Activated CD8-positive, alpha-beta memory T cell treated with anti-CD3 and anti-CD28 coated beads for 24 hours (primary cell): ENCODE data around the gene MMS22L.
"Not testable (repeated sequence)": the region's sequence is repeated elsewhere in the genome, so short reads cannot be mapped to it uniquely, and the experiment has no call there.

Experiments used
- DNase-seq: peaks from one replicate; pipeline ENCODE4 v3.0.0-alpha.2; 2020

Gene MMS22L

DNA sequence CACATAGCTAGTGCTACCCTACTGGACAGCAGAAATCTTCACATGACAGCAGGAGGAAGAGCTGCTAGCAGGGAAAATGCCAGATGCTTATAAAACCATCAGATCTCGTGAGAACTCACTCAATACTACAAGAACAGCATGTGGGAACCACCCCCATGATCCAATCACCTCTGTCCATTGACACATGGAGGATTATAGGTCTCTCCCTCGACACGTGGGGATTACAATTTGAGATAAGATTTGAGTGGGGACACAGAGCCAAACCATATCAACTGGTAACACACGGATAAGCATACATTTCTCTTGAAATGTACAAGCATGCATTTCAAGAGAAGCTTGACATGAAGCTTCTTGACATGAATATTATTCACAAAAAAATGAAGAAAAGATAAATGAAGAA, 64.1 kb downstream of the MMS22L start:
- DNase-seq: no peak

DNA sequence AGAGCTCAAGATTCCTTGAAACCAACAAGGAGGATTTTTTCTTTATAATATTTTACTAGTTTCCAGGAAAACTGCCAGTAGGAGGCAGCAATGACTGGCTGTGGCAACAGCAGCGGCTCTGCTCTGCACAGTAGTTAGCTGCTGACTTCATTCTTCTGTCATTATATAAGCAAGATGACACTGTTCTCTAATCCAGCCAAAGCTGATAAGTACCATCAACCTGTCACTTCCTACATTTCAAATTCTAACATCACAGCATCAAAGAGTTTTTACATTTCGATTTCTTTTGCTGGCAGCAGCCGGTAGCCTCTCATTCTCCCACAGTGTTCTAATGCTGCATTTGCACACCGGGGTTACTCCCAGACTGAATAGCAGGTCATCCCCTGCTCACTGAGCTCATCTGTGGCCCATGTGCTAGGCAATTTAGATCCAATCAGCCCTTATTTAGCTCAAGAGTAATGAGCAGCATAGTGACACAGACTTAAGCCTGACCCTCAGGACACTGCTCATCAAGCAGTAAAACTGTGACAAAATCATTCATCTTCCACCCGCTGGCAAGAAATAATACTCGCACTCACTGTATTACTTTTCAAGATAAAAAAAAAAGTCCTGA, 67.8 kb downstream of the MMS22L start:
- DNase-seq: no peak

DNA sequence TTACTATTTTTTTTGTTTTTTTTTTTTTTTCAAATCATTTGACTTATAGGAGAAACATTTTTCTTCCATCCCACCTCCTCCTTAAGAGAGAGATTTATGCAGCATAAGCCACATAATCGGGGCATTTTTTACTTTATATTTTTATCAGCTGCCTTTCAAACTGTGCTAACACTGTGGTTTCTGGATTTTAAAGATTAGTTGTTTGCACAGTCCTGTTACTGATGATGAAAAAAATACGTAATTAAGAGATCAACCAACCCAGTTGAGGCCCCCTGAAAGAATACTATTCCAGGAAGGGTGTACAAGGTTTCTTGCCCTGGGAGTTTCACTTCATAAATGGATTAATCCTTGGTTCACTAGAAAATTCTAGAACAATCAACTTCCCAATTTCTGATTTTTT, 68.3 kb downstream of the MMS22L start:
- DNase-seq: no peak

DNA sequence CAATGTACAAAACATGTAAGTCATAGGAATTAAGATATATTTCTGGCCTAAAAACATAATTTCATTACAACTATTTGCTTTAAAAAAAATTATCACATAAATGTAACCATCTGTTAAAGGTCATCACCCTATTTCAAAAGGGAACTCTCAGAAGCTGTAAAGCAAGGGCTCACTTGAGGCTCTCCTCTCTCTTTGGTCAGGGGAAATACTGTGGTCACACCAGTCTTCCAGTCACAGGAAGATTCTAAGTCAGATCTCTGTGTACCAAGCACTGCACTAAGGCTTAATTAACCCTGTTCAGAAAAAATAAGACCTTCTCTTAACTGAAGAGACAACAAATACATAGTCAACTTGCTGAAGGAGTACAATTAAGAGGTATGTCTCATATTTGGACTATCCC, 75.6 kb downstream of the MMS22L start:
- no peak for DNase-seq

DNA sequence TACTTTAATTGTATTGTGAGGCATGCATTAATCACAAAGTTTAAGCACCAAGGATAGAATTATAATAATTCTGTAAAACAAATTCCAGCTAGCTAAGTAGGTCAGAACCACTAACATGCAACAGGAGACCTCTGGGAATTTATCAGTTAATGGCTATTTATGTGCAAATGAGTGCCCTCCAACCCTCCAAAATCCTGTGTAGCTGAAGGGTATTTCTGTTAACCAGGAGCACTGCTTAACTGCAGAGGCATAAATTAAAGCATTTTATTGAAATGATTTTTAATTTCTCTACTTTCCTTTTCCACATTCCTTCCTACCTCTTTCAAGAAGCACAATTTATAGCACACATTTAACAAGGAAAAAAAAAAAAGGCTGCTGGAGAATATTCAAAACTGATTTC, 77.0 kb downstream of the MMS22L start:
- no peak for DNase-seq

DNA sequence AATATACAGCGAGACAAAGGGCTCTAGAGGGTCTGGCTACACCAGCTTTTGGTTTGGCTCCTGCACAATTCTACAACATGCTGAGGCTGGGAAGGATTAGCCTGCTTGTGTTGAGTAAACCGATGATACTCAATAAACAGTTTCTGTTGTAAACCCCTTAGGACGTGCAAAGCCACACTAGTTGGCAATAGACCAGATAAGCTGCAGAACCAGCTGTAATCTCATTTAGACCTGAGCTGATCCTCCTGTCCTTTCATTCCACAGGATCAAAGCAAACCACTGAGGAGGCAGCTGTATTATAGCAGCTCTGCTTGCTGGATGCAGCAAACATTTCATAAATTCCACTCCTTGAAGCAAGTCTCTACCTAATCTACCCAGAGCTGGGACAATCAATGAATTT, 79.7 kb downstream of the MMS22L start:
- DNase-seq: no peak

DNA sequence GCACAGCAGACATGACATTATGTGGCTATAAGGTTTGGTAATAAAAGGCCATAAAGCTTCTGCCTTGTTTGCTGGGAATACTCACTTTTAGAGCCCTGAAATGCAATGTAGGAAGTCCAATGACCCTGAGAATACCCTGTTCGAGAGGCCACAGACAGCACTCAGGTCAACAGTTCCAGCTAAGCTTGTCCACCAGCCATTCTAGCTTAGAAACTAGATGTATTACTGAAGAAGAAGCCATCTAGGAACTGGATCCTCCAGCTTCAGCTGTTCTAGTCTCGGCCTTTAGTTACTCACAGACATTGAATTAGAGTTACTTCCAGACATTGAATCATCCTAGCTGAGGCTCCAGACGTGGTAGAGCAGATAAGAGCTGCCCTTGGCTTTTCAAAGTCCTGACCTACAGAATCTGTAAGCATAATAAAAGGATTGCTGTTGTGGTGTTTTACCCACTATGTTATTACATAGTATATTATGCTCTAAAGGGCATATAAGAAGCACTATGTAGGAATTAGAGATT, 84.9 kb downstream of the MMS22L start:
- DNase-seq: no peak

DNA sequence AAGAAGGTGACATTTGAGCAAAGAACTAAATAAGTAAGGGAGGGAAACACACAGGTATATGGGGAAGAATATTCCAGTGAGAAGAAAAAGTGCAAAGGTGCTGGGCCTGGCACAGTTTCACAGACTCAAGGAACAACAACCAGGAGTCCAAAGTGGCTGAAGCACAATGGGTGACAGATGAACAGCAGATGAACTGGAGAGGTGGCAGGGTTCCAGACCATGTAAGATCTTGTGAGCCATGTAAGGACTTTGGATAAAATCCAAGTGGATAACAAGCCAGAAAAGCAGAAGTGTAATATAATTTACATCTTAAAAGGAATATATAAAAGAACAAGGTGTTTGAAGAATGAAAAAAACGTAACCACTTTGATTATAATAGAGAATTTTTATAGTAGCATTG, 87.9 kb downstream of the MMS22L start:
- DNase-seq: no peak

DNA sequence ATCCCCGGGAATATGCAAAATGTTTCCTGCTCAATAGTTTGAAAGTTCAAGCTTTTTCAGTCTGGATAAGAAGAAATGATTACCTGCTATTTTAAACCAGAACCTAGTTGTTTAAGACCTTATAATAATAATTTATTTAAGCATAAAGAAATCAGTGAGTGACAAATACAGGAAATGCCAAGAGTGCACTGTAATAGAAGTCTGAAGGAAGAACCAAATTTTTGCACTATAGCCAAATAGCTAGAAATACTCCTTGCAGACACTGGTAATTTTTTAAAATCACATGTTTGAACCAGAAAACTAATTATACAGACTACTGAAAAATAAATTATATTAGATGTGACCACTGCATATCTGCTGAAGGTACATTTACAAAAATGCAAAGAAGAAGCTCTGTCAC, 93.2 kb downstream of the MMS22L start:
- no peak for DNase-seq

DNA sequence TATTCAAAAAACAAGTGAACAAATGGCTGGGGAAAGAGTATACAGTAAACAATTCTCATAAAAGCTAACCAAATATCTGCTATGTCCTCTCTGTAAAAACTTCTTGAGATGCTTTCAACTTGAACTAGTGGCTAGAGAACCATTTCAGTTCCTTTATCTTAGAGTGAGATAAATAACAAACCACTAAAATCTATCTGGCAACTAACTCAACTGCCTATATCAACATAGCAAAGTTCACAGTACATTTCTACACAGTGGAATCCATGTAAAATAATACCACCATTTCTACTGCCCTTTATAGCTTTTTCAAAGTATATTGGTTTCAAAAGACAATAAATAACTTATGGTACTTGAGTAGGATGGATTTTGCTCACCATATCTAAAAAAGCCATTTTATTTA, 95.1 kb downstream of the MMS22L start:
- DNase-seq: no peak

DNA sequence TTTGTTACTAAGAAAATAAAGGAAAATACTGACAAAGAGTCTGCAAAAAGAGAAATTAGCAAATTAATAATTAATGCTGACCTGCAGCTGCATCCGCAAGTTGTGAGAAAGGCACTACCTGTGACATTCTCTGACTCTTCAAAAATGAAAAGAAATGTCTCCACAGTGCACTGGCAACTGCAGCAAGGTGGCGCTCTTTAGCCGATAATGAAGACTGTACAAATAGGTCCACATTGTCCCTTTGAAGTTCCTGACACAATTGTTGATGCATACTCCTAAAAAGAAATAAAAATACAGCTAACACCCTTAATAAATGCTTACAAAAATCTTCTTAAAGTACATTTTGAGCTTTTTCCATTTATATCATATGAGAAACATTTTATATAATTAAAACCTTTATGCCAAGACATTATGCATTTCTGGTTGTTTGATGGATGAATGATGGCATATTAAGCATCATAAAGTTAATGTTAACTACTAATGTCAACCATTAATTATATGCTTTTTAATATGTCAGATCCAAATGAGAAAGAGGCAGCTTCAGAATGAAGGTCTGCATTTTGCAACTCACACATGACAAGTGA, 96.5 kb downstream of the MMS22L start:
- DNase-seq: peak; percentile 76

DNA sequence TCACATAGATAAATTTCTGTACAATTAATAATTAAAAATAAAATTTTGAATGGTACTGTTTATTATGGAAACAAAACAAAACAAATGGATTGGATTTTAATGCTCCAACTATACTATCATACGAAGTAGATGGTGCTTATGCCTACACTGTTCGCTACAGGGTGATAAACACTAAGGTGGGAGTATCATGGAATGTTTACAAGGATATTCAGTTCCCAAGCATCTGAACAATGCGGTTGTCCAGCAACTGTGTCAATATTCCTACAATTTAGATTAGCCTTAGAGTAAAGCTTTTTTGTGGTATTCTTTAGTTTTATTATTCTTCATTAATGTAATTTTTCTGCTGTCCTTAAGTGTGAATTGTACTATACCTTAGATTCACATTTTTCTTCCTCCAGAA, 105.1 kb downstream of the MMS22L start:
- DNase-seq: no peak

DNA sequence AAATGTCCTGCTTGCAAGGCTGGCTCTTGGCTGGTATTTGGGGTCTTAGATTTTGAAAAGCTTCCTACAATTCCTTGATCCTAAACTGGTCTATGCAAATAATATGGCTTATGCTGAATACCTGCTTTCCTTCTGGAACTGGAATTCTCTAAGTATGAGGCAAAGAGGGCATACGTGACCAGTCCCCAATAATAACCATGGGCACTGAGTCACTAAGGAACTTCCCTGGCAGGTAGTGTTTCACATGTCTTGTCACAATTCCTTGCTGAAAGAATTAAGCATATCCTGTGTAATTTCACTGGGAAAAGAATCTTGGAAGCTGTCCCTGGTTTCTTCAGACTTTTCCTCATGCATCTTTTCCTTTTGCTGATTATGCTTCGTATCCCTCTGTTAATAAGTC, 106.5 kb downstream of the MMS22L start:
- no peak for DNase-seq

DNA sequence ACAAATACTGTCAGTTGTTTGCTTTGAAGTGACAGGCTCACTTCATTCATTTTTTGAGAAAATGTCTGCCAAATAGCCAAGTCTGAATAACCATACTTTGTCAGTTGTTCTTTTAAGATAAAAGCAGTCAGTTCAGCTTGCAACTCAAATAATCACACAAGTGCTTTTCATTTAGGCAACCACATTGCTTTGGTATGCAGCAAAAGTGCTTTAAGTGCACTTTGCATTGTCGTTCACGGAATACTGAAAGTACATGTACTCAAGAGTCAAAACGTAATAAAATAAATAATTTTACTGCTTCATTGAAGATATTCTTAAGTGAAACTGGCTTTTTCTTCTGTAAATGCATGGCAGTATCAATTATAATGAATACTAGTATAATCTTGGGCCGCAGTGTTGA, 107.2 kb downstream of the MMS22L start:
- DNase-seq: no peak

DNA sequence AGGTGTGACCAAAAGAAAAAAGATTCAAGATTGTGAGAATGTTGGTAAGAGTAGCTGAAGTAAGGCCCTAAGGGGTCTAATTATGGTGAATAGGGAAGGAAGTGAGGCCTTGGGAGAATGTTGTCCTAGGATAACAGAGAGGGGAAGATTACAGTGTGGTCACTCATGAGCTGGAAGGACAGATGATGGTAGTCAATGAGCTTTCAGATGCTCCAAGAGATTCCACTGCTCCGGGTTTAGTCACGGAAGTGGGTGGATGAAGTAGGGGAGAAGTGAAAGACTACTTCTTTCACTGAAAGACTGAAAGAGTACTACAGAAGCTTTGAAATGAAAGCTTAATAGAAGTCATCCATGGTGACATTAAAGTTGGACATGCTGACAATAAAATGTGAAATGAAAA, 108.5 kb downstream of the MMS22L start:
- DNase-seq: no peak

DNA sequence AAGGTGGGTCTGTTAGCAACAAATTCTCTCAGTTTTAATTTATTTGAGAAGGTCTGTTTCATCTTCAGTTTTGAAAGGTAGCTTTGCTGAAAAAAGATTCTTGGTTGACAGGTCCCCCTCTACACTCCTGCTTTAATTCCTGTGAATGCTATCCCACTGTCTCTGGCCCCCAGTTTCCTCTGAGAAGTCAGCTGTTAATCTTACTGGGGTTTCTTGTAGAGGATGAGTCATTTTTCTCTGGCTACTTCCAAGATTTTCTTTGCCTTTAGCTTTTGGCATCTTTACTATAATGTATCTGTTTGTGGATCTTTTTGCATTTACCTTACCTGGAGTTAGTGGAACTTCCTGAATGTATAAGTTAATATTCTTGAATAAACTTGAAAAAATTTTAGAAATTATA, 122.7 kb downstream of the MMS22L start:
- no peak for DNase-seq

DNA sequence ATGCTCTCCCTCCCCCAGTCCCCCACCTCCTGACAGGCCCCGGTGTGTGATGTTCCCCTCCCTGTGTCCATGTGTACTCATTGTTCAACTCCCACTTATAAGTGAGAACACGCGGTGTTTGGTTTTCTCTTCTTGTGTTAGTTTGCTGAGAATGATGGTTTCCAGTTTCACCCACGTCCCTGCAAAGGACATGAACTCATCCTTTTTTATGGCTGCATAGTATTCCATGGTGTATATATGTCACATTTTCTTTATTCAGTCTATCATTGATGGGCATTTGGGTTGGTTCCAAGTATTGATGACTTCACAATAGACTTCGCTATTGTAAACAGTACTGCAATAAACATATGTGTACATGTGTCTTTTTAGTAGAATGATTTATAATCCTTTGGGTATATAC, 127.6 kb downstream of the MMS22L start:
- DNase-seq: not testable (repeated sequence)

DNA sequence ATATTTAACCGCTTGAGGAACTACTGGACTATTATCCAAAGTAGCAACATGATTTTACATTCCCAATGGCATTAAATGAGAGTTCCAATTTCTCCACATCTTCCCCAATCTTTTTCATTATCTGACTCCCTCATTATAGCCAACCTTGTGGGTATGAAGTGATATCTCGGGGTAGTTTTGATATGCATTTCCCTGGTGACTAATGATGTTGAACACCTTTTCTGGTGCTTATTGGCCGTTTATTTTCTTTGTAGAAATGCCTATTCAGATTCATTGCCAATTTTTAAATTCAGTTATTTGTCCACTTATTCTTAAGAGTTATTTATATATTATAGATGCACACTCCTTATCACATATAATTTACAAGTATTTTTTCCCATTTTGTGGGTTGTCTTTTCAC, 129.0 kb downstream of the MMS22L start:
- no peak for DNase-seq

DNA sequence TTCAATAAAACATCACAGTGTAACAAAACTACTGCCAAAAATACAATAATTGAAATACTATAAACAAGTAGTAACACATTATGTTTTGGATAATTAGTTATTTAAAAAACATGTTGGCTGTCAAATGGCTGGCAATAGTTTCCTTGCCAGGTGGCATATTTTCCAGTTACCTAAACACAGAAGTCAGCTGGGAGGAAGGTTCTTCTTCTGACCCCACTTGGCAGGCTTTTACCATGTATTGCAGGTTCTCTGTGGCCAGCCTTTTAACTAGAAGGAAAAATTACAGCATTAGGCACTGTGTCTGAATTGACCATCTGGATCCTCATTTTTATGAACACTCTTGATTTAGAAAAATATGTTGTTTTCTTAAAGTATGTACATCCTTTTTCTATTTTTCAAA, 131.4 kb downstream of the MMS22L start:
- no peak for DNase-seq

DNA sequence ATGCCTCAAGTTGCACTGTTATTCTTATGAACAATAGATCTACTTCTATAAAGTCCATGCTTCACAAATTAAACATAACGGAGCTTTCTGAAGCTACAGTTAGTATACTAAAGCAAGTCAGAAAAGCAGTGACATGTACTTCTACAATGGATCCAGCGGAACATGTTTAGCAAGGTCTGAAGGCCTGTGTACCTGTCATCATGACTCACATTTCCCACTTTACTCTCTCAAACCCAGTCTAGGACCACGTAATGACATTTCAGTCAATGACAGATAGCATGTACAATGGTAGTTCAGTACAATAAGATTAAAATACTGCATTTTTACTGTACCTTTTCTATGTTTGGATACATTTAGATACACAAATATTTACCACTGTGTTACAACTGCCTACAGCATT, 132.1 kb downstream of the MMS22L start:
- no peak for DNase-seq

DNA sequence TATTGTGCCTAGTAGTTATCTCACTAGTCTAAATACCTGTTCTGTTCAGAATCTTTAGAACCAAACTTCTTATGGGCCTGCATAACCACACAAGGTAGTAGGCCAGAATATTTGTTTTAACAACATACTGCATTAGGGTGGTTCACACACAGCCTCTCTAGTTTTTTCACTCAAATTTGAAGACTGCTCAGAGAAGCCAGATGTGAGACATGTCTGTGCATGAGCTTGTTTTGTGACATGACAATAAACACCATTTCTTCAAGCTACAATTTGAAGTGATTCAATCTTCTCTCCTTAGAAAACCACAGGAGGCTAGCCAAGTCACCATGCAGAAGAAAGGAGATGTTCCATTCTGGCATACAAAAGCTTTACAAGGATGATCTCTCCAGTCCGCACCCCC, 135.6 kb downstream of the MMS22L start:
- no peak for DNase-seq

DNA sequence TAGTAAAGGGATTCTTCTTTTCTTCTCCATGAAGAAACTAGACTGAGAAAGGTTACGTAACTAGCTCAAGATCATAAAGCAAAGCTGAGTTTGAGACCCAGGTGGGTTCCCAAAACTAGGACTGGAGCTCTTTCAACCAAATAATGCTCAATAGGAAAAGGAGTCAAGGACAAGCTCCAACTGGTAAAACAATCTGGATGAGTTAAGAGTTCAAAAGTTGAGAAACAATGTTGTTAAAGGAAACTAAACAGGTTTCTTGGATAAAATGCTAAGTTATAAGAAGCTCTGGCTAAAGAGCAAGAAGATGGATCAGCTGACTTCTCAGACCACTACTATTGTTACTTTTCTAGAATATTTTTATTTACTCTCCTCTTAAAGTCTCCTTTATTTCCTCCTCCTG, 137.3 kb downstream of the MMS22L start:
- DNase-seq: no peak

DNA sequence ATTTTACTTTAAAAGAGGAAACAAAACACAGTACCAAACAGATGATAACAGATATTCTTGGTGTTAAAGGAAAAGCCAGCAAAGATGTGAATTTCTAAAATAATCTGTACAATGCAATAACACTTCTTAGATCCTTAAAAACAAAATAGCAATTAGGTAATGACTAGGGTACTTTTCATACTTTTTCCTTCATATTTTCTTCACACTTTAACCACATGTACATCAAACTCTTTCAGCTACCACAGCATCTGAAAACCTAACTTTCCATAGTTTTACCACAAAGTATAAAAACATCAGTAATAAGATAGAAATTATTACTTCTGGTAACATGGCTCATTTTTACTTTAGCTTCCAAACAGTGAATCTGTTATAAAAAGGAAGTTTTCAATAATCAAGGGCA, 141.3 kb downstream of the MMS22L start:
- no peak for DNase-seq

DNA sequence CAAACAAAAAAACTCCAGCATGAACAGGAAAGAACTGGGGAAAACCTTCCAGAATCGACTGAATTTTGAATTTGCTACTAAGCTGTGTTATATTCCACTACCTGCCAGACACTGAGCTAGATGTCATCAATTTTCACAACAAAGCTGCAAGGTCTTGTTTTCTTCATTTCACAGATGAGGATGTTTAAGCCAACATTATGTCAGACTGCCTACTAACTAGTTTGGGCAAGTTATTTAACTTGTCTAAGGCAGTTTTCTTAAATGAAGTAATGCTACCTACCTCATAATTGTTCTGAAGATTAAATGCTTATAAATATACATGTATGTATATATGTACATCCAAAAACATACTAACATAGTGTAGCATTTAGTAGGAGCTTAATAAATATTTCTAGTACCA, 144.4 kb downstream of the MMS22L start:
- no peak for DNase-seq

DNA sequence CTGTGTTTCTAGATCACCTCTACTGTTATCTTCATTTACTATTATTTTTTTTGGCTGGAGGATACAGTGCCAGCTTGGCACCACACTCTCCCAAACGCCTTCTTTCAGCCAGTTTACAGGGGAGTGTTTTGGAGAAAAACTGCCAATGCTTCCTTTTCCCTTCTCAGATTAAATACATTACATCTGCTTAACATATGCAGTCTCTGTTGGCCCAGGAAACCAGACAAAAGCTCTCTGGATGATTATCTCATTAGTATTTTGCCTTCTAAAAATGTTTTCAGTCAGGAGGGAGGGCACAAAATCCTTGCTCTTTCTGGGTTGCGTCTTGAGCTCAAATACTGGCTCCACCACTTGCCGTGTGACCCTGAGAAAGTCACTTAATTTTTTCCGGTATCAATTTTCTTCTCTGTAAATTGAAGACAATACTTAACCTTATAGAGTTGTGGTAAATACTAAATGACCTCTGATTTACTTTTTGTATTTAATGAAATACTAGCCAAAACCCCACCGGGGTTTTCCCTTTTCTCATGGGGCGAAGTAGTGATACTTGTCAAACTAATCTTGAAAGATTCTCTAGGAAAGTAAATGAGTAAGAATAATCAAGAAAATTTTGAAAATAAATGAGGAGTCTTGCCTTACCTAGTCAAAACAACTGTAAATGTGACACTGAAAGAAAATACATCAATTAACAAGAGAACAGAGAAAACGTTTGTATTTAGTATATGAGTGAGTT, 146.2 kb downstream of the MMS22L start:
- no peak for DNase-seq
